PFSK-1 (cell line): ENCODE results near the gene TMEM119.

Experiments used
- FOXP2 ChIP-seq: optimal IDR thresholded peaks from 2 replicates; pipeline ENCODE3; 2011; ENCODE audit warnings: borderline replicate concordance, control low read depth, inconsistent platforms; ENCODE audit not compliant: insufficient read depth; ENCODE audit errors: extremely low read length, extremely low read depth
- POLR2AphosphoS5 ChIP-seq: IDR thresholded peaks from 2 replicates; pipeline ENCODE4 v1.6.1; 2012; ENCODE audit warnings: low read depth, mild to moderate bottlenecking, control low read depth, low read length, moderate library complexity
- REST ChIP-seq, 2 experiments: IDR thresholded peaks; 2 replicates each; pipeline versions ENCODE4 v1.6.1 to v1.8.0; 2011 to 2012; ENCODE audit warnings: low read depth in 2 of 2, low read length in 2 of 2, control low read depth in 1 of 2, inconsistent platforms in 1 of 2, mild to moderate bottlenecking in 1 of 2, moderate library complexity in 1 of 2; ENCODE audit not compliant: insufficient read depth in 1 of 2
- SIN3A ChIP-seq: IDR thresholded peaks from 2 replicates; pipeline ENCODE4 v1.6.1; 2012; ENCODE audit warnings: mild to moderate bottlenecking, low read length, moderate library complexity, borderline replicate concordance; ENCODE audit not compliant: insufficient read depth
- TAF1 ChIP-seq: IDR thresholded peaks from 2 replicates; pipeline ENCODE4 v1.6.1; 2012; ENCODE audit warnings: low read length, control low read depth, borderline replicate concordance; ENCODE audit not compliant: insufficient read depth

Gene TMEM119

GRCh38 chr12:108572166-108572790 is 25.6 kb downstream of the TMEM119 start:
- no peak for TF ChIP-seq SIN3A

- TF ChIP-seq REST (IDR thresholded peaks at IDR 0.05; ENCODE audit: insufficient read depth in 1 of 2, low read depth in 2 of 2, low read length in 2 of 2) (no peak), POLR2AphosphoS5 (no peak), FOXP2 (no peak), SIN3A (no peak), TAF1 (no peak)
These were observed 26.2 kb downstream of the TMEM119 start for GRCh38 chr12:108571609-108572165.

GRCh38 chr12:108570743-108571608 is 26.9 kb downstream of the TMEM119 start:
- TF ChIP-seq REST (IDR thresholded peaks at IDR 0.05; ENCODE audit: insufficient read depth in 1 of 2, low read depth in 2 of 2, low read length in 2 of 2) (no peak), SIN3A (no peak), POLR2AphosphoS5 (no peak), FOXP2 (no peak), TAF1 (no peak)

GRCh38 chr12:108568338-108569154 is 29.3 kb downstream of the TMEM119 start:
- TF ChIP-seq REST (IDR thresholded peaks at IDR 0.05; ENCODE audit: insufficient read depth in 1 of 2, low read depth in 2 of 2, low read length in 2 of 2) = no peak
- TF ChIP-seq FOXP2 = no peak
- no peak for TF ChIP-seq TAF1
- no peak for TF ChIP-seq POLR2AphosphoS5
- TF ChIP-seq SIN3A = no peak
